GM19452 (cell line): ENCODE results near the gene KCNJ5.
A peak's percentile ranks its signal among the peaks of the same experiment; 100 is the strongest.

ENCODE experiments used
- ATAC-seq: cut with Tn5 transposase; IDR thresholded peaks from one replicate; pipeline ENCODE4 v1.9.1; 2021; ENCODE audit not compliant: unreplicated experiment

Gene KCNJ5

GRCh38 chr11:128947773-128948172, 56.6 kb downstream of the KCNJ5 start:
- no peak for ATAC-seq

DNA sequence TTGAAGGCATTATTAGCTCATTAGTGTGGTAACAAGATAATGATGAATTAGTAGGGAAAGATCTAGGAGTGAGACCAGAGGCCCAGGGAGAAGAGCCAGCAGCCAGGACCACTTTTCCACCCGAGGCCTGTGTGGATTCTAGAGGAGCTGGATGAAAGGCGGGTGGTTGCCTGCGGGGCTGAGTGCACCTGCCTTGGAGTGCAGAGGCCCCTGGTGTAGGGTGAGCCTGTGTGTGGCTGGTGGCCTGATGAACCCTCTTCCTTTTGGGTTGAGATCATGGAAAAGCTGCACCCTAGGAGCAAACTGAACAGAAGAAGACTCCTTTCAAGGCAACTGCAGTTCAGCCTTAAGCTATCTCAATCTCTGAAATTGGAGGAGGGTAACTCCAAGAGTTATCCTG, 57.4 kb downstream of the KCNJ5 start:
- ATAC-seq, result no peak

DNA sequence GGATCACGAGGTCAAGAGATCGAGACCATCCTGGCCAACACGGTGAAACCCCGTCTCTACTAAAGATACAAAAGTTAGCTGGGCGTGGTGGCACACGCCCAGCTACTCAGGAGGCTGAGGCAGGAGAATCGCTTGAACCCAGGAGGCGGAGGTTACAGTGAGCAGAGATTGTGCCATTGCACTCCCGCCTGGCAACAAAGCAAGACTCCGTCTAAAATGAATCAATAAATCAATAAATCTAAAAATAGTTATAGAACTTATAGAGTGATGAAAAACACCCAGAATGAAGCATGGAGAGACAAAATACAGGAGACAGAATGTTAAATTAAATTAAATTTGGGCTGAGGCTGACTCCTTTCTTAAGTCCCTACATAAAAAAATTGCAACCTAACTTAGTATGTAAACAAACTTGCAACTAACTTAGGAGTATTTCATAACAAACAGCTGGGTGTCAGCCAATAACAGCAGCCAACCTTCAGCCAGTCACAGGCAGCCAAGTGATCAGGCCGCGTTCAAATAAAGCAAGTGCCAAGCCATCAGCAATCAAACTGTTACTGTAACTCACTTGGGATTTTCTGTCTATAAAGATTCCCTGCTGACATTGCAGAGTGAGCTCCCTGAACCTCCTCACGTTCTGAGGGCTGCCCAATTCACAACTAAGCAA, 58.8 kb downstream of the KCNJ5 start:
- ATAC-seq, result no peak

DNA sequence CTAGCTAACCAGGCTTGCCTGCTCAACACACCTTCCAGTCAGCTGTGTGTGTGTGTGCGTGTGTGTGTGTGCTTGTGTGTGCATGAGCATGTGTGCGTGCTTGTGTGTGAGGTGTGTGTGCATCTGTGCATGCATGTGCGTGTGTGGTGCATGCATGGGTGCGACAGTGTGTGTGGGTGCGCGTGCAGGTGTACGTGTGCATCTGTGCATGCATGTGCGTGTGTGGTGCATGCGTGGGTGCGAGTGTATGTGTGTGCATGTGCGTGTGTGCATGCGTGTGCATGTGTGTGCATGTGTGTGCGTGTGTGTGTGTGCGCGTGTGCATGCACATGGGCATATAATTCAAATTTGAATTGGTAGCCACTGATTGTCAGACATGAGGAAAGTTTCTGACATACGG, 62.0 kb downstream of the KCNJ5 start:
- no peak for ATAC-seq

DNA sequence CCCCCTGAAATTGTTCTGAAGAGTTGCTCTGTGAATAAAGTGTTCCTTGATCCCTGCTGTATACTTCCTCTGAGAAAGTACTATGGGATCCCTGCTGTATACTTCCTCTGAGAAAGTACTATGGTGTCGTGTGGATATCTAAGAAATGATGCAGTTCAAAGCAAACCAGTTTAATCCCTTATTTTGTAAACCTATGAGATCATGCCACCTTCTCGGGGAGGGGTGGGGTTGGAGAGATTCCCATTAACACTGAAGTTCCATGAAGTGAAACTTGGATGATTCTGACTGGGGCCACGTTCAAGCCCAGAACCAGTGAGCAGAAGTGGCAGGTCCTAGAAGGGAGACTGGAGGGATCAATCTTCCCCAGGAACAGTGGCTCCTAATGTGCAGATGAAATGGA, 64.5 kb downstream of the KCNJ5 start:
- no peak for ATAC-seq

GRCh38 chr11:128956401-128957201, 65.4 kb downstream of the KCNJ5 start:
- peak; percentile 80 for ATAC-seq

DNA sequence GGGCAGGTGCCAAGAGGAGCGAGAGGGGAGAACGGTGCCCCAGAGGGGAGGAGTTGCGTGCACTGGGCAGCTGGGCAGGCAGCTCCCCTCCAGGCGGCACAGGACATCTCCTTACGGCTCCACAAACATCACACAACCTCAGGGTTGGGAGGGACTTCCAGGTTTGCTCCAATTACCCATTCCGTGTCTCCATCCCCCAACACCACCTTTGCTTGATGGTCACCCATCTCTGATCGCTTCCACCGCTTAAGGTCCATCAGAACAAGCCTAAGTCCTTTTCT, 66.0 kb downstream of the KCNJ5 start:
- ATAC-seq, result no peak

GRCh38 chr11:128961645-128962044, 70.5 kb downstream of the KCNJ5 start:
- ATAC-seq, result no peak

DNA sequence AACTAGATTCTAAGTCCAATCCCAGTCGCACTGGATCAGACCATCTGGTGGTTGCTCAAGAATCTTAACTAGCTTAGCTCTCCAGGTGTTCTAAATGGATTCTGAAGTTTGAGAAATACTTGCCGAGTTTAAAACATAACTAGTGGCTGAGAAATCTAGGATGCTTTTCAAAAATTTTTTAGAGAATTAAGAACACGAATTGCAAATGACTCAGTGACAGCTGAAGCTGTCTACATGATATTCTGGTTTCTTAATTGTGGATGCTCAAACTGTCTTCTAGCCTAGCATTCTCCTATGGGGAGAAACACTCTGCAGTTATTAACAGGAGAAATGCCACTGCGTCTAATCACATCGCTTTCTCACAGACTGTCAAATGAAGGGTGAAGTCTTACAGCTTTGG, 71.7 kb downstream of the KCNJ5 start:
- ATAC-seq, result no peak

- ATAC-seq, result peak; percentile 41
These were observed 72.7 kb downstream of the KCNJ5 start for GRCh38 chr11:128963744-128964325.

- ATAC-seq, result no peak
These were observed 73.3 kb downstream of the KCNJ5 start for GRCh38 chr11:128964463-128964930.

- peak; percentile 91 for ATAC-seq
These were observed 74.3 kb downstream of the KCNJ5 start for GRCh38 chr11:128965485-128965884.

DNA sequence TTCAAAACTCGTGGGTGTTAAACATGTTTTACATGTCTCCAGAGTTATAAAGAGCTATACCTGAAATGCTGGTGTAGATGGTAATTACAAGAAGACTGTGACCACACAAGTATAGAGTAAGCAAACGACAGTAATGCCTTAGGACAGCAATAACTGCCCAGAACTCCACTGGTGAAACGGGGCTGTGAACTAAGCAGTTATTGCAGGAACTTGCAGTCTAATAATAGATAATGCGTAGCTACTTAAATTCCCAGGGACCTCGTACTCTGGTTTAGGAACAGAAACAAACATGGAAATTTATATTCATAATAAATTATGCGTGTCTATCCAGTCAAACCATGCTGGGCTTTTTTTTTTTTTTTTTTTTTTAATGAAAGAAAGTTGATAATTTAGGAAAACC, 76.4 kb downstream of the KCNJ5 start:
- ATAC-seq, result no peak

DNA sequence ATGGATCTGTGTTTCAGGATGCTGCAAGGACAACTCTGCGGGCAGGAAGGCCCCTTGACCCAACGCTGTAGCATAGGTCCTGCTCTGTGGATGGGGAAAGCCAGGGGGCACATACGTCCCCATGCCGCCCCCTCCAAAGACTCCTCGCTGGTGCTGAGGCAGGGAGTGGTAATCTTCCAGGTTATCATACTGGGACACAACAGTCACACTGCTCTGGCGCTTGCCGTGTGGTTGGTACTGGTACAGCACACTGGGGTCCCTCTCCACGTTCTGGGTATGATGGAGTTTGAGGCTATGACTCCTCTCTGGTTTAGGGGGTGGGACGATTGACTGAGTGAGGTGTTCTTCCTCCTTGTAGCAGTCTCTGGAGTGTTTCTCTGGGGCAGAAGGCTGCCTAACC, 77.8 kb downstream of the KCNJ5 start:
- no peak for ATAC-seq
